Smooth muscle cell (in vitro differentiated cells): Measurements from ENCODE around the gene DIPK1B. TPM values are rescaled to one million over a fixed set of nuclear protein-coding genes. Genes with fewer than 3 reads are reported as not detected.

ENCODE experiments used
- DNase-seq: peaks from one replicate; lab custom pipeline; 2025; ENCODE audit not compliant: unreplicated experiment; lab: John Stamatoyannopoulos, UW
- H2AFZ ChIP-seq: fragments of 200-600 bp; sonication (generic); 2 replicates; pipeline ENCODE4 v1.6.0; 2016; ENCODE audit warnings: antibody characterized with exemption, low read depth, mild to moderate bottlenecking
- H3F3A ChIP-seq: fragments of 200-600 bp; sonication (generic); 2 replicates; pipeline ENCODE4 v1.6.0; 2017; ENCODE audit warnings: antibody characterized with exemption, low read depth
- H3K27ac ChIP-seq: fragments of 200-600 bp; sonication (generic); 2 replicates; pipeline ENCODE4 v1.5.1; 2016; ENCODE audit warnings: low read depth, mild to moderate bottlenecking
- H3K27me3 ChIP-seq: fragments of 200-600 bp; sonication (generic); 2 replicates; pipeline ENCODE4 v1.6.1; 2016; ENCODE audit warnings: low read depth, mild to moderate bottlenecking
- H3K36me3 ChIP-seq: fragments of 200-600 bp; sonication (generic); 2 replicates; pipeline ENCODE4 v1.5.1; 2016; ENCODE audit warnings: low read depth
- H3K4me1 ChIP-seq: fragments of 200-600 bp; sonication (generic); 2 replicates; pipeline ENCODE4 v1.5.1; 2016; ENCODE audit warnings: low read depth
- H3K4me2 ChIP-seq: fragments of 200-600 bp; sonication (generic); 2 replicates; pipeline ENCODE4 v1.6.0; 2016; ENCODE audit warnings: mild to moderate bottlenecking
- H3K4me3 ChIP-seq: fragments of 200-600 bp; sonication (generic); 2 replicates; pipeline ENCODE4 v1.5.1; 2016; ENCODE audit warnings: mild to moderate bottlenecking
- H3K79me2 ChIP-seq: fragments of 200-600 bp; sonication (generic); 2 replicates; pipeline ENCODE4 v1.6.0; 2016; ENCODE audit warnings: low read depth, mild to moderate bottlenecking
- H3K9ac ChIP-seq: fragments of 200-600 bp; sonication (generic); 2 replicates; pipeline ENCODE4 v1.6.0; 2016; ENCODE audit warnings: low read depth
- H3K9me3 ChIP-seq: fragments of 200-600 bp; sonication (generic); replicated peaks from 2 replicates; pipeline ENCODE4 v1.5.1; 2016; ENCODE audit warnings: low read depth
- H4K20me1 ChIP-seq: fragments of 200-600 bp; sonication (generic); 2 replicates; pipeline ENCODE4 v1.6.0; 2016; ENCODE audit warnings: low read depth
- CTCF ChIP-seq: fragments of 200-600 bp; sonication (generic); IDR thresholded peaks from 2 replicates; pipeline ENCODE4 v1.5.1; 2017; ENCODE audit warnings: borderline replicate concordance, mild to moderate bottlenecking, antibody characterized with exemption; ENCODE audit not compliant: insufficient read depth, poor library complexity, severe bottlenecking
- WGBS: methylation state at CpG from one replicate; pipeline ENCODE4 v1.1.7; 2016; ENCODE audit warnings: low lambda C conversion rate; 5-methylcytosine and 5-hydroxymethylcytosine counted together
- polyA plus RNA-seq: library from polyadenylated mRNA; unstranded; fragments of >200 nt; fragmentation: Nextera tagmentation; extraction: Ambion mirVana; gene quantifications from 2 replicates; pipeline ENCODE4 v1.2.1, GENCODE V29; 2016
- total RNA-seq: library from RNA; depleted of rRNA; stranded (reverse); fragments of >200 nt; gene quantifications from 2 replicates; pipeline ENCODE4 v1.2.3, GENCODE V29; 2014

Gene DIPK1B
- total and polyA plus RNA-seq, 2 experiments from 2014 or later: 14.6 to 58.5 TPM

GRCh38 chr9:136725612-136726011 is 13.2 kb downstream of the DIPK1B start:
- H3K4me1 ChIP-seq: peaks cover 17% of the 10 kb centered on the region
- 40% methylated on average over 10 of the region's 10 CpGs for WGBS
- H3K27me3 ChIP-seq: no peaks in the 10 kb centered on the region
- H3K9me3 ChIP-seq: no peaks in the 10 kb centered on the region
- H2AFZ ChIP-seq: no peak overlapping the region
- H3K79me2 ChIP-seq: peaks cover 35% of the 10 kb centered on the region
- no peak for DNase-seq
- no peak for TF ChIP-seq CTCF
- H4K20me1 ChIP-seq: peaks cover 78% of the 10 kb centered on the region
- H3K9ac ChIP-seq: no peak overlapping the region
- peak overlapping the region; percentile 63 for H3K27ac ChIP-seq
- H3K4me3 ChIP-seq: peak overlapping the region; percentile 98
- H3K36me3 ChIP-seq: no peaks in the 10 kb centered on the region
- H3K4me2 ChIP-seq: peak overlapping the region; percentile 97
- H3F3A ChIP-seq: no peaks in the 10 kb centered on the region

GRCh38 chr9:136726118-136726517 is 13.7 kb downstream of the DIPK1B start:
- 70% methylated on average over 16 of the region's 16 CpGs for WGBS
- peaks cover 17% of the 10 kb centered on the region for H3K4me1 ChIP-seq
- no peaks in the 10 kb centered on the region for H3K9me3 ChIP-seq
- H3K4me2 ChIP-seq: peak overlapping the region; percentile 97
- no peak for TF ChIP-seq CTCF
- peaks cover 36% of the 10 kb centered on the region for H3K79me2 ChIP-seq
- peak overlapping the region; percentile 98 for H3K4me3 ChIP-seq
- H3F3A ChIP-seq: no peaks in the 10 kb centered on the region
- no peaks in the 10 kb centered on the region for H3K36me3 ChIP-seq
- H2AFZ ChIP-seq: no peak overlapping the region
- peak overlapping the region; percentile 63 for H3K27ac ChIP-seq
- H3K27me3 ChIP-seq: no peaks in the 10 kb centered on the region
- no peak for DNase-seq
- peaks cover 75% of the 10 kb centered on the region for H4K20me1 ChIP-seq
- H3K9ac ChIP-seq: no peak overlapping the region

- H3F3A ChIP-seq: no peaks in the 10 kb centered on the region
- H3K27me3 ChIP-seq: no peaks in the 10 kb centered on the region
- H4K20me1 ChIP-seq: peaks cover 75% of the 10 kb centered on the region
- peaks cover 17% of the 10 kb centered on the region for H3K4me1 ChIP-seq
- DNase-seq: no peak
- peaks cover 36% of the 10 kb centered on the region for H3K79me2 ChIP-seq
- H2AFZ ChIP-seq: no peak overlapping the region
- no peaks in the 10 kb centered on the region for H3K9me3 ChIP-seq
- H3K4me3 ChIP-seq: peak overlapping the region; percentile 98
- no peak overlapping the region for H3K9ac ChIP-seq
- peak overlapping the region; percentile 97 for H3K4me2 ChIP-seq
- H3K36me3 ChIP-seq: no peaks in the 10 kb centered on the region
- TF ChIP-seq CTCF: peak; percentile 38
- 23% methylated on average over 18 of the region's 18 CpGs for WGBS
- peak overlapping the region; percentile 63 for H3K27ac ChIP-seq
Measured at GRCh38 chr9:136726631-136727191, 14.3 kb downstream of the DIPK1B start.

- H3K9me3 ChIP-seq: no peaks in the 10 kb centered on the region
- peak; percentile 89 for DNase-seq
- H3K4me1 ChIP-seq: peaks cover 17% of the 10 kb centered on the region
- H3K27ac ChIP-seq: no peak overlapping the region
- H3K27me3 ChIP-seq: no peaks in the 10 kb centered on the region
- peak; percentile 95 for TF ChIP-seq CTCF
- H3K9ac ChIP-seq: peak overlapping the region; percentile 92
- H3K4me2 ChIP-seq: peak overlapping the region; percentile 97
- H3F3A ChIP-seq: no peaks in the 10 kb centered on the region
- peaks cover 61% of the 10 kb centered on the region for H4K20me1 ChIP-seq
- 5% methylated on average over 36 of the region's 66 CpGs for WGBS
- H3K4me3 ChIP-seq: peak overlapping the region; percentile 98
- H2AFZ ChIP-seq: peak overlapping the region; percentile 85
- H3K79me2 ChIP-seq: peaks cover 36% of the 10 kb centered on the region
- no peaks in the 10 kb centered on the region for H3K36me3 ChIP-seq
Measured at GRCh38 chr9:136728080-136728547, 15.7 kb downstream of the DIPK1B start.
